Panc1 (cell line): ENCODE results near the gene KCNJ1. TPM values are rescaled to one million over a fixed set of nuclear protein-coding genes. Genes with fewer than 3 reads are reported as not detected.

Experiments used
- ATAC-seq: fragments of 200-7000 bp; cut with Tn5 transposase; 2 replicates; pipeline ENCODE4 v1.9.1; 2020; ENCODE audit warnings: mild to moderate bottlenecking, moderate library complexity
- BruUV-seq: library from RNA; stranded (reverse); fragments of 400-500 nt; replicated peaks from 2 replicates; lab custom pipeline; 2021; lab: Mats Ljungman, UMichigan
- CTCF ChIA-PET: fragments of 300-600 bp; sonication (Branson Sonifier 250); formaldehyde crosslinking; loops from one replicate; lab custom pipeline; 2022; ENCODE audit warnings: antibody characterized with exemption; lab: Charles Lee
- POLR2A ChIA-PET: fragments of 300-600 bp; sonication (Branson Sonifier 250); formaldehyde crosslinking; loops from one replicate; lab custom pipeline; 2022; ENCODE audit warnings: antibody characterized with exemption; lab: Charles Lee
- DNase-seq: peaks from one replicate; pipeline ENCODE4 v3.0.0-alpha.2; 2010; ENCODE audit warnings: low read depth, low spot score
- H3K27ac ChIP-seq: 2 replicates; pipeline ENCODE4 v1.5.1; 2011; ENCODE audit warnings: mild to moderate bottlenecking, low read length, inconsistent platforms
- H3K27me3 ChIP-seq: fragments of 200-500 bp; sonication (Bioruptor generic); 2 replicates; pipeline ENCODE4 v1.6.0; 2014; ENCODE audit warnings: low read length, inconsistent platforms; ENCODE audit not compliant: control insufficient read depth, insufficient read depth
- H3K36me3 ChIP-seq: fragments of 200-500 bp; sonication (Bioruptor generic); 2 replicates; pipeline ENCODE4 v1.5.1; 2014; ENCODE audit warnings: inconsistent platforms, mild to moderate bottlenecking, low read length, moderate library complexity; ENCODE audit not compliant: control insufficient read depth, insufficient read depth
- H3K4me1 ChIP-seq: 2 replicates; pipeline ENCODE4 v1.5.1; 2011; ENCODE audit warnings: inconsistent platforms, mild to moderate bottlenecking, low read length, moderate library complexity; ENCODE audit not compliant: control insufficient read depth, insufficient read depth
- H3K4me3 ChIP-seq, 2 experiments: 2 replicates each; pipeline ENCODE4 v1.5.1; 2011 to 2012; ENCODE audit warnings: low read depth in 2 of 2, low read length in 2 of 2, mild to moderate bottlenecking in 2 of 2, inconsistent platforms in 1 of 2, moderate library complexity in 1 of 2
- H3K9me3 ChIP-seq: fragments of 200-500 bp; sonication (Bioruptor generic); 2 replicates; pipeline ENCODE4 v1.5.1; 2014; ENCODE audit warnings: low read depth, mild to moderate bottlenecking, inconsistent platforms, low read length, moderate library complexity; ENCODE audit not compliant: control insufficient read depth, insufficient read depth
- CTCF ChIP-seq: fragments of 450-650 bp; IDR thresholded peaks from 2 replicates; pipeline ENCODE4 v1.5.1; 2017; ENCODE audit warnings: mild to moderate bottlenecking
- POLR2AphosphoS5 ChIP-seq: IDR thresholded peaks from 2 replicates; pipeline ENCODE4 v1.6.1; 2012; ENCODE audit warnings: mild to moderate bottlenecking, low read depth, low read length, moderate library complexity
- REST ChIP-seq, 2 experiments: IDR thresholded peaks; 2 replicates each; pipeline ENCODE4 v1.6.1; 2011 to 2012; ENCODE audit warnings: low read depth in 2 of 2, control low read depth in 1 of 2, low read length in 1 of 2, mild to moderate bottlenecking in 1 of 2, moderate library complexity in 1 of 2; ENCODE audit not compliant: insufficient read depth in 1 of 2
- SIN3A ChIP-seq: IDR thresholded peaks from 2 replicates; pipeline ENCODE4 v1.6.1; 2012; ENCODE audit warnings: low read depth, mild to moderate bottlenecking, low read length, moderate library complexity, borderline replicate concordance; ENCODE audit not compliant: insufficient read depth
- TCF7L2 ChIP-seq: IDR thresholded peaks from 2 replicates; pipeline ENCODE4 v1.6.1; 2011; ENCODE audit warnings: mild to moderate bottlenecking, low read depth, low read length, inconsistent platforms
- in situ Hi-C: cut with HindIII; loops from 2 replicates; pipeline ENCODE4 v1.10.0; 2016; ENCODE audit warnings: low sequenced_read_pairs, low pct_unique_long_range_greater_than_20kb
- intact Hi-C: fragments of 100-400 bp; cut with micrococcal nuclease; formaldehyde crosslinking; loops from one replicate; pipeline ENCODE4 v1.10.0; 2022; ENCODE audit not compliant: unreplicated experiment
- total RNA-seq: library from RNA; stranded (reverse); gene quantifications from one replicate; pipeline ENCODE4 v1.2.1, GENCODE V29; 2021; ENCODE audit not compliant: unreplicated experiment

Gene KCNJ1
- total RNA-seq, 1 experiment from 2014 or later, result not detected

GRCh38 chr11:128859563-128860441 lies 7.3 kb downstream of the KCNJ1 start:
- no TSS peak for BruUV-seq

GRCh38 chr11:128857341-128857740 lies 9.8 kb downstream of the KCNJ1 start:
- no peak overlapping the region for H3K4me3 ChIP-seq
- BruUV-seq, result no TSS peak
- ATAC-seq (no peak), DNase-seq (no peak)
- H3K9me3 ChIP-seq, result no peaks in the 10 kb centered on the region
- H3K36me3 ChIP-seq, result no peaks in the 10 kb centered on the region
- in situ Hi-C loops, result no loop called here
- ChIA-PET POLR2A (no interaction called here), CTCF (no interaction called here)
- H3K27ac ChIP-seq, result no peak overlapping the region
- H3K27me3 ChIP-seq, result peaks cover 7% of the 10 kb centered on the region; the same call in 1 of the 2 replicates
- intact Hi-C loops, result no loop called here
- no peaks in the 10 kb centered on the region for H3K4me1 ChIP-seq
- TF ChIP-seq CTCF, result no peak
- TF ChIP-seq POLR2AphosphoS5, result no peak
- TF ChIP-seq SIN3A, result no peak
- no peak for TF ChIP-seq REST (IDR thresholded peaks at IDR 0.05; ENCODE audit: insufficient read depth in 1 of 2, low read depth in 2 of 2, low read length in 1 of 2)

More at GRCh38 chr11:128859563-128860441, 7.3 kb downstream of the KCNJ1 start:
- Histone ChIP-seq H3K9me3 (no peaks in the 10 kb centered on the region), H3K4me1 (no peaks in the 10 kb centered on the region), H3K4me3 (no peak overlapping the region), H3K27me3 (peaks cover 14% of the 10 kb centered on the region), H3K27ac (no peak overlapping the region), H3K36me3 (no peaks in the 10 kb centered on the region)
- intact Hi-C loops (no loop called here), in situ Hi-C loops (no loop called here)
- POLR2A ChIA-PET, result no interaction called here
- ATAC-seq (peak; percentile 90), DNase-seq (peak; percentile 45)
- CTCF ChIA-PET, result interaction anchor here (0.7 kb wide), 1 partner anchor 695 kb away, joined by 3 read pairs; no protein-coding TSS in a partner anchor
- peak; percentile 100 for TF ChIP-seq CTCF
- no peak for TF ChIP-seq TCF7L2
- no peak for TF ChIP-seq REST (IDR thresholded peaks at IDR 0.05; ENCODE audit: insufficient read depth in 1 of 2, low read depth in 2 of 2, low read length in 1 of 2)
- TF ChIP-seq SIN3A, result no peak
- no peak for TF ChIP-seq POLR2AphosphoS5
